H9 (cell line): ENCODE results near the gene CHST5. TPM values are rescaled to one million over a fixed set of nuclear protein-coding genes. Genes with fewer than 3 reads are reported as not detected.

Experiments
- DNase-seq: peaks from one replicate; pipeline ENCODE4 v3.0.0-alpha.2; 2017
- H2AFZ ChIP-seq: one replicate; pipeline ENCODE4 v1.6.1; 2013; ENCODE audit warnings: mild to moderate bottlenecking, low read length, control low read depth, moderate library complexity
- H2AK5ac ChIP-seq: 2 replicates; pipeline ENCODE4 v1.6.1; 2013; ENCODE audit warnings: low read length, control low read depth, mixed read lengths; ENCODE audit not compliant: insufficient read length
- H2BK120ac ChIP-seq: one replicate; pipeline ENCODE4 v1.6.1; 2013; ENCODE audit warnings: low read depth, mild to moderate bottlenecking, low read length, control low read depth, inconsistent platforms; ENCODE audit not compliant: poor library complexity, severe bottlenecking
- H2BK12ac ChIP-seq: 2 replicates; pipeline ENCODE4 v1.6.1; 2013; ENCODE audit warnings: low read length, control low read depth, mixed read lengths, low read depth; ENCODE audit not compliant: insufficient read length
- H2BK15ac ChIP-seq: 2 replicates; pipeline ENCODE4 v1.6.1; 2013; ENCODE audit warnings: low read depth, low read length, control low read depth
- H2BK20ac ChIP-seq: one replicate; pipeline ENCODE4 v1.6.1; 2013; ENCODE audit warnings: low read depth, mild to moderate bottlenecking, low read length, control low read depth, inconsistent platforms; ENCODE audit not compliant: poor library complexity, severe bottlenecking
- H2BK5ac ChIP-seq: 2 replicates; pipeline ENCODE4 v1.6.1; 2013; ENCODE audit warnings: low read length, control low read depth, mixed read lengths; ENCODE audit not compliant: insufficient read length
- H3K14ac ChIP-seq: 2 replicates; pipeline ENCODE4 v1.6.1; 2013; ENCODE audit warnings: low read length, control low read depth; ENCODE audit not compliant: insufficient read depth
- H3K18ac ChIP-seq: 2 replicates; pipeline ENCODE4 v1.6.1; 2013; ENCODE audit warnings: low read depth, mild to moderate bottlenecking, mixed read lengths, low read length, control low read depth; ENCODE audit not compliant: insufficient read length
- H3K23ac ChIP-seq: 2 replicates; pipeline ENCODE4 v1.6.1; 2013; ENCODE audit warnings: low read length, control low read depth, mixed read lengths, low read depth; ENCODE audit not compliant: insufficient read length
- H3K23me2 ChIP-seq: 2 replicates; pipeline ENCODE4 v1.6.1; 2013; ENCODE audit warnings: low read depth, mild to moderate bottlenecking, mixed read lengths, low read length, control low read depth; ENCODE audit not compliant: insufficient read length, poor library complexity, severe bottlenecking
- H3K27ac ChIP-seq: 2 replicates; pipeline ENCODE4 v1.5.1; 2013; ENCODE audit warnings: low read length, control low read depth, mixed read lengths, low read depth; ENCODE audit not compliant: insufficient read length
- H3K27me3 ChIP-seq: 2 replicates; pipeline ENCODE4 v1.6.1; 2013; ENCODE audit warnings: low read length, control low read depth, inconsistent platforms; ENCODE audit not compliant: insufficient read depth
- H3K4ac ChIP-seq: 2 replicates; pipeline ENCODE4 v1.6.1; 2013; ENCODE audit warnings: low read depth, mild to moderate bottlenecking, control low read depth, inconsistent platforms, low read length, moderate library complexity
- H3K4me1 ChIP-seq: 2 replicates; pipeline ENCODE4 v1.6.1; 2013; ENCODE audit warnings: low read length, control low read depth, inconsistent platforms; ENCODE audit not compliant: insufficient read depth
- H3K4me2 ChIP-seq: 2 replicates; pipeline ENCODE4 v1.6.1; 2013; ENCODE audit warnings: low read length, control low read depth, mixed read lengths; ENCODE audit not compliant: insufficient read length, insufficient read depth
- H3K56ac ChIP-seq: 2 replicates; pipeline ENCODE4 v1.6.1; 2013; ENCODE audit warnings: low read depth, mild to moderate bottlenecking, mixed read lengths, low read length, control low read depth; ENCODE audit not compliant: insufficient read length
- H3K79me1 ChIP-seq: 2 replicates; pipeline ENCODE4 v1.6.1; 2013; ENCODE audit warnings: low read depth, mild to moderate bottlenecking, moderate library complexity, low read length, control low read depth, inconsistent platforms; ENCODE audit not compliant: insufficient read depth, poor library complexity, severe bottlenecking
- H3K79me2 ChIP-seq: 2 replicates; pipeline ENCODE4 v1.6.1; 2013; ENCODE audit warnings: low read length, control low read depth, inconsistent platforms; ENCODE audit not compliant: insufficient read depth
- H3K9ac ChIP-seq: 2 replicates; pipeline ENCODE4 v1.6.1; 2013; ENCODE audit warnings: low read length, control low read depth, mixed read lengths; ENCODE audit not compliant: insufficient read length; ENCODE audit errors: extremely low read depth
- H3K9me3 ChIP-seq: one replicate; pipeline ENCODE4 v1.6.1; 2013; ENCODE audit warnings: low read depth, low read length, inconsistent platforms; ENCODE audit not compliant: control insufficient read depth
- H3T11ph ChIP-seq: one replicate; pipeline ENCODE4 v1.6.1; 2013; ENCODE audit warnings: mild to moderate bottlenecking, low read length, control low read depth, inconsistent platforms
- H4K20me1 ChIP-seq: one replicate; pipeline ENCODE4 v1.6.1; 2013; ENCODE audit not compliant: control insufficient read depth, insufficient read length, insufficient read depth
- H4K5ac ChIP-seq: 2 replicates; pipeline ENCODE4 v1.6.1; 2013; ENCODE audit warnings: low read depth, mild to moderate bottlenecking, mixed read lengths, low read length, control low read depth; ENCODE audit not compliant: insufficient read length
- H4K8ac ChIP-seq: replicated peaks from 2 replicates; pipeline ENCODE4 v1.6.1; 2013; ENCODE audit warnings: low read length, control low read depth, mixed read lengths, low read depth; ENCODE audit not compliant: insufficient read length
- H4K91ac ChIP-seq: 2 replicates; pipeline ENCODE4 v1.6.1; 2013; ENCODE audit warnings: low read depth, mild to moderate bottlenecking, moderate library complexity, mixed read lengths, low read length, control low read depth; ENCODE audit not compliant: insufficient read length
- H3K27ac Mint-ChIP-seq, 3 experiments: 2 replicates in 2 of 3; 3 replicates in 1 of 3; pipeline ENCODE4 v1.8.0; 2020 to 2021; ENCODE audit warnings: mixed read lengths in 3 of 3, mild to moderate bottlenecking in 1 of 3, moderate library complexity in 1 of 3
- H3K27me3 Mint-ChIP-seq: 2 replicates; pipeline ENCODE4 v1.8.0; 2021; ENCODE audit warnings: low read depth, mild to moderate bottlenecking, moderate library complexity, mixed read lengths
- H3K36me3 Mint-ChIP-seq, 3 experiments: 2 replicates in 2 of 3; 3 replicates in 1 of 3; pipeline ENCODE4 v1.8.0; 2020 to 2021; ENCODE audit warnings: low read depth in 3 of 3, mixed read lengths in 3 of 3; ENCODE audit not compliant: insufficient read depth in 1 of 3
- H3K4me1 Mint-ChIP-seq, 2 experiments: 2 replicates each; pipeline ENCODE4 v1.8.0; 2020; ENCODE audit warnings: mixed read lengths in 2 of 2
- H3K4me3 Mint-ChIP-seq, 2 experiments: 2 replicates in 1 of 2; 3 replicates in 1 of 2; pipeline ENCODE4 v1.8.0; 2020 to 2021; ENCODE audit warnings: mild to moderate bottlenecking in 2 of 2, mixed read lengths in 2 of 2, moderate library complexity in 1 of 2
- H3K9me3 Mint-ChIP-seq, 2 experiments: 2 replicates in 1 of 2; 3 replicates in 1 of 2; pipeline ENCODE4 v1.8.0; 2020; ENCODE audit warnings: mild to moderate bottlenecking in 2 of 2, mixed read lengths in 2 of 2, moderate library complexity in 1 of 2
- CTCF ChIP-seq: fragments of 200-600 bp; sonication (generic); conservative IDR thresholded peaks from 3 replicates; pipeline ENCODE4 v1.8.0; 2021; ENCODE audit warnings: antibody characterized with exemption, mild to moderate bottlenecking
- WGBS: extraction: QIAGEN DNeasy Blood & Tissue Kit; methylation state at CpG from one replicate; pipeline ENCODE4 v1.1.7; 2013; ENCODE audit warnings: missing lambda C conversion rate, low lambda C conversion rate, mixed read lengths; ENCODE audit not compliant: insufficient read length; ENCODE audit errors: extremely low coverage; 5-methylcytosine and 5-hydroxymethylcytosine counted together
- total RNA-seq: library from RNA; stranded (reverse); gene quantifications from 2 replicates; pipeline ENCODE4 v1.2.1, GENCODE V29; 2021

CHST5 gene
- total RNA-seq, 1 experiment from 2014 or later, result not detected

DNA sequence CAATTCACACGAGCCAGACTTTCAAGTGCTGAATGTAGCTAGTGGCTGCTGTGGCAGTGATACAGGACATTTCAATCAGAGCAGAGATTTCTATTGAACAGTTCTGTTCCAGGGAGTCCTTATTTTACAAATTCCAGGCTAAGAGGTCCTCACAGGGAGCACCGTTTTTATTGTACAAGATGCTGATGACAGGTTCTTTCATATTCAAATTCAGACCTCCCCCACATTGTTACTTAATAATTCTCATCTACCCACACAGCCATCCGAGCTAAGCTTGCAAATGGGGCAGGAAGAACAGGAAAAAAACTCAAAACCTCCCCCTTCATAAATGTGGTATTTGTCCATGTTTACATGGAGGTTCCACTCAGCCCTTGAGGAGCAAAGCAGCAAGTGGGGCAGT, 40.0 kb upstream of the CHST5 start:
- Histone ChIP-seq H3K9ac (no peak overlapping the region), H3K14ac (no peak overlapping the region), H3K9me3 (no peaks in the 10 kb centered on the region), H3T11ph (no peak overlapping the region), H2AK5ac (no peak overlapping the region), H3K79me2 (no peaks in the 10 kb centered on the region), H2BK5ac (no peak overlapping the region), H2BK120ac (no peak overlapping the region), H3K4me2 (no peak overlapping the region), H3K4ac (no peak overlapping the region), H4K5ac (no peak overlapping the region), H4K91ac (no peak overlapping the region), H4K20me1 (no peaks in the 10 kb centered on the region), H3K23ac (no peak overlapping the region), H2AFZ (no peak overlapping the region), H3K27me3 (no peaks in the 10 kb centered on the region), H2BK20ac (no peak overlapping the region), H3K4me1 (peaks cover 8% of the 10 kb centered on the region; the same call in 1 of the 2 replicates), H3K18ac (no peak overlapping the region), H4K8ac (no peak overlapping the region), H3K23me2 (no peaks in the 10 kb centered on the region), H3K56ac (no peak overlapping the region), H2BK15ac (no peak overlapping the region), H2BK12ac (no peak overlapping the region), H3K79me1 (no peaks in the 10 kb centered on the region), H3K27ac (no peak overlapping the region)
- Mint-ChIP-seq H3K27ac (peak overlapping the region in 2 of 3 experiments; percentile 4 to 9; a peak in 1 of 7 replicates), H3K27me3 (no peaks in the 10 kb centered on the region), H3K36me3 (peaks cover 17 to 66% (median 55%) of the 10 kb centered on the region in 3 experiments; a peak in 6 of 7 replicates), H3K4me3 (no peak overlapping the region), H3K4me1 (peaks cover 14 to 15% of the 10 kb centered on the region in 2 experiments), H3K9me3 (no peaks in the 10 kb centered on the region)
- no peak for DNase-seq
- TF ChIP-seq CTCF, result no peak
- no CpG with 5 or more reads among the region's 3 CpGs for whole genome bisulfite sequencing
